PC-9 (cell line): ENCODE data around the gene PAQR6.

Source experiments
- EZH2 ChIP-seq: fragments of 200-600 bp; sonication (generic); IDR thresholded peaks from 2 replicates; pipeline ENCODE4 v1.8.0; 2017; ENCODE audit warnings: antibody characterized with exemption, low read depth
- TF ChIP-seq, protein P1 (sequence below): fragments of 200-600 bp; sonication (generic); conservative IDR thresholded peaks from 2 replicates; pipeline ENCODE4 v1.6.1; 2017; ENCODE audit warnings: mixed run types, antibody characterized with exemption, mild to moderate bottlenecking, moderate library complexity

DNA sequence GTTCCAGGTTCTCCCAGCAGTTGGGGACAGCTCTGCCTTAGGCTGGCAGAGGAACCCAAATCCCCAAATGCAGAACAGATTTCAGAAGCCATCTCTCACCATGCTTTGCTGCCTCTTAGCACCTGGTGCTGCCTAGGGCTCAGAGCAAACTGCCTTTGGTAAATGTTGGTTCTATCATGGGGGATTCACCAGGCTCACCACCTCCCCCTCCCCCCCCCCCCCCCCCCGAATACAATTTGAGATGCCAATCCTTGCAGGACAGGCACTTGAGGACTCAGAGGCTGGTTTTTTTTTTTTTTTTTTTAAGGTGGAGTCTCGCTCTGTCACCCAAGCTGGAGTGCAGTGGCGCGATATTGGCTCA is 447 bp upstream of the PAQR6 start:
- TF ChIP-seq, protein P1, sequence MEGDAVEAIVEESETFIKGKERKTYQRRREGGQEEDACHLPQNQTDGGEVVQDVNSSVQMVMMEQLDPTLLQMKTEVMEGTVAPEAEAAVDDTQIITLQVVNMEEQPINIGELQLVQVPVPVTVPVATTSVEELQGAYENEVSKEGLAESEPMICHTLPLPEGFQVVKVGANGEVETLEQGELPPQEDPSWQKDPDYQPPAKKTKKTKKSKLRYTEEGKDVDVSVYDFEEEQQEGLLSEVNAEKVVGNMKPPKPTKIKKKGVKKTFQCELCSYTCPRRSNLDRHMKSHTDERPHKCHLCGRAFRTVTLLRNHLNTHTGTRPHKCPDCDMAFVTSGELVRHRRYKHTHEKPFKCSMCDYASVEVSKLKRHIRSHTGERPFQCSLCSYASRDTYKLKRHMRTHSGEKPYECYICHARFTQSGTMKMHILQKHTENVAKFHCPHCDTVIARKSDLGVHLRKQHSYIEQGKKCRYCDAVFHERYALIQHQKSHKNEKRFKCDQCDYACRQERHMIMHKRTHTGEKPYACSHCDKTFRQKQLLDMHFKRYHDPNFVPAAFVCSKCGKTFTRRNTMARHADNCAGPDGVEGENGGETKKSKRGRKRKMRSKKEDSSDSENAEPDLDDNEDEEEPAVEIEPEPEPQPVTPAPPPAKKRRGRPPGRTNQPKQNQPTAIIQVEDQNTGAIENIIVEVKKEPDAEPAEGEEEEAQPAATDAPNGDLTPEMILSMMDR, result no peak
- no peak for TF ChIP-seq EZH2
